SK-N-SH (cell line): Measurements from ENCODE around the gene TBC1D8. TPM values are rescaled to one million over a fixed set of nuclear protein-coding genes. Genes with fewer than 3 reads are reported as not detected.

Experiments used
- CTCF ChIA-PET: fragments of 300-600, 350-600 bp; formaldehyde crosslinking; extraction: SDS; loops from one replicate; lab custom pipeline; 2021; lab: Yijun Ruan, JAX
- POLR2A ChIA-PET: fragments of 350-600 bp; sonication (Branson Sonifier 250); formaldehyde crosslinking; extraction: SDS; loops from one replicate; lab custom pipeline; 2020; ENCODE audit warnings: antibody characterized with exemption, inconsistent platforms; lab: Yijun Ruan, JAX
- DNase-seq: peaks from one replicate; pipeline ENCODE4 v3.0.0; 2012
- H2AFZ ChIP-seq: fragments of 200-600 bp; sonication (generic); 2 replicates; pipeline ENCODE4 v1.8.1; 2016; ENCODE audit warnings: antibody characterized with exemption, mild to moderate bottlenecking, low read depth
- H3F3A ChIP-seq: fragments of 200-600 bp; sonication (generic); replicated peaks from 2 replicates; pipeline ENCODE3; 2016; ENCODE audit warnings: antibody characterized with exemption, mild to moderate bottlenecking; ENCODE audit not compliant: insufficient read depth
- H3K27ac ChIP-seq, 2 experiments: fragments of 200-500 bp in 1 of 2; fragments of 200-600 bp in 1 of 2; sonication (Bioruptor generic) in 1 of 2; sonication (generic), shearing (Covaris generic) in 1 of 2; 2 replicates each; pipeline versions ENCODE4 v1.5.1 to v1.6.1; 2014 to 2016; ENCODE audit warnings: low read depth in 2 of 2, inconsistent platforms in 1 of 2, low read length in 1 of 2, mild to moderate bottlenecking in 1 of 2, mixed read lengths in 1 of 2
- H3K27me3 ChIP-seq: fragments of 200-600 bp; sonication (generic), shearing (Covaris generic); 2 replicates; pipeline ENCODE4 v1.6.1; 2016; ENCODE audit warnings: mixed run types; ENCODE audit not compliant: insufficient read depth
- H3K36me3 ChIP-seq, 2 experiments: fragments of 200-500 bp in 1 of 2; fragments of 200-600 bp in 1 of 2; sonication (Bioruptor generic) in 1 of 2; sonication (generic) in 1 of 2; replicated peaks in 1 of 2; 2 replicates each; pipeline versions ENCODE3 to v1.5.1; 2014 to 2016; ENCODE audit warnings: low read length in 1 of 2, mild to moderate bottlenecking in 1 of 2; ENCODE audit not compliant: insufficient read depth in 2 of 2, control insufficient read depth in 1 of 2
- H3K4me1 ChIP-seq, 2 experiments: fragments of 200-500 bp in 1 of 2; fragments of 200-600 bp in 1 of 2; sonication (Bioruptor generic) in 1 of 2; sonication (generic), shearing (Covaris generic) in 1 of 2; 2 replicates each; pipeline versions ENCODE4 v1.5.1 to v1.6.1; 2014 to 2016; ENCODE audit warnings: low read depth in 1 of 2, low read length in 1 of 2, mixed run types in 1 of 2; ENCODE audit not compliant: insufficient read depth in 2 of 2, control insufficient read depth in 1 of 2
- H3K4me2 ChIP-seq: fragments of 200-600 bp; sonication (generic), shearing (Covaris generic); 2 replicates; pipeline ENCODE4 v1.6.1; 2017; ENCODE audit warnings: mixed run types
- H3K4me3 ChIP-seq, 2 experiments: fragments of 200-500 bp in 1 of 2; fragments of 200-600 bp in 1 of 2; sonication (Bioruptor generic) in 1 of 2; sonication (generic), shearing (Covaris generic) in 1 of 2; 2 replicates each; pipeline versions ENCODE4 v1.5.1 to v1.8.1; 2014 to 2016; ENCODE audit warnings: low read depth in 2 of 2, inconsistent platforms in 1 of 2, low read length in 1 of 2, mild to moderate bottlenecking in 1 of 2, mixed read lengths in 1 of 2, moderate library complexity in 1 of 2
- H3K79me2 ChIP-seq: fragments of 200-600 bp; sonication (generic); 2 replicates; pipeline ENCODE4 v1.8.1; 2017; ENCODE audit warnings: mild to moderate bottlenecking; ENCODE audit not compliant: insufficient read depth
- H3K9ac ChIP-seq: fragments of 200-600 bp; sonication (generic); 2 replicates; pipeline ENCODE4 v1.6.1; 2017; ENCODE audit warnings: mixed run types
- H3K9me2 ChIP-seq: fragments of 200-600 bp; sonication (generic); 2 replicates; pipeline ENCODE4 v1.6.1; 2017; ENCODE audit warnings: mixed run types
- H3K9me3 ChIP-seq: fragments of 200-600 bp; sonication (generic); 2 replicates; pipeline ENCODE4 v1.6.1; 2017; ENCODE audit warnings: mixed run types, mild to moderate bottlenecking, moderate library complexity
- H4K20me1 ChIP-seq: fragments of 200-600 bp; sonication (generic); 2 replicates; pipeline ENCODE4 v1.6.1; 2017; ENCODE audit warnings: mild to moderate bottlenecking, mixed run types; ENCODE audit not compliant: insufficient read depth
- ELF1 ChIP-seq: IDR thresholded peaks from 2 replicates; pipeline ENCODE4 v1.4.0; 2012
- EZH2phosphoT487 ChIP-seq: fragments of 200-600 bp; sonication (generic); IDR thresholded peaks from 2 replicates; pipeline ENCODE4 v1.6.1; 2017; ENCODE audit warnings: low read depth, mixed run types, mild to moderate bottlenecking, antibody characterized with exemption, moderate library complexity, borderline replicate concordance
- FOSL2 ChIP-seq: IDR thresholded peaks from 2 replicates; pipeline ENCODE4 v1.4.0; 2012; ENCODE audit warnings: low read depth, mild to moderate bottlenecking, moderate library complexity, borderline replicate concordance
- FOXJ3 ChIP-seq: sonication (generic); formaldehyde crosslinking; IDR thresholded peaks from 2 replicates; pipeline ENCODE4 v1.5.1; 2020; ENCODE audit warnings: mild to moderate bottlenecking, missing genetic modification reagents
- GABPA ChIP-seq: IDR thresholded peaks from 2 replicates; pipeline ENCODE4 v1.4.0; 2012; ENCODE audit warnings: low read depth, mild to moderate bottlenecking
- GATA2 ChIP-seq: sonication (generic); formaldehyde crosslinking; IDR thresholded peaks from 2 replicates; pipeline ENCODE4 v1.5.0; 2020; ENCODE audit warnings: mild to moderate bottlenecking, missing genetic modification reagents
- JUND ChIP-seq: IDR thresholded peaks from 2 replicates; pipeline ENCODE4 v1.4.0; 2012
- MAX ChIP-seq: IDR thresholded peaks from 2 replicates; pipeline ENCODE4 v1.4.0; 2012; ENCODE audit warnings: low read depth
- MEF2A ChIP-seq: IDR thresholded peaks from 2 replicates; pipeline ENCODE4 v1.4.0; 2012; ENCODE audit warnings: low read depth, borderline replicate concordance
- MXI1 ChIP-seq: IDR thresholded peaks from 2 replicates; pipeline ENCODE4 v1.6.1; 2012; ENCODE audit warnings: mild to moderate bottlenecking, low read depth, low read length, improper control_type of control experiment
- NFIC ChIP-seq: IDR thresholded peaks from 2 replicates; pipeline ENCODE4 v1.4.0; 2012; ENCODE audit warnings: borderline replicate concordance
- NRF1 ChIP-seq: IDR thresholded peaks from 2 replicates; pipeline ENCODE4 v1.6.1; 2012; ENCODE audit warnings: low read depth, mild to moderate bottlenecking, low read length
- POLR2AphosphoS5 ChIP-seq: IDR thresholded peaks from 2 replicates; pipeline ENCODE4 v1.6.1; 2012; ENCODE audit warnings: low read depth, low read length
- RCOR1 ChIP-seq: fragments of 150-350 bp; IDR thresholded peaks from 2 replicates; pipeline ENCODE4 v1.6.1; 2017; ENCODE audit warnings: antibody characterized with exemption, low read length
- REST ChIP-seq: IDR thresholded peaks from 2 replicates; pipeline ENCODE4 v1.6.1; 2012; ENCODE audit warnings: mild to moderate bottlenecking, low read depth, low read length, moderate library complexity
- RXRA ChIP-seq: IDR thresholded peaks from 2 replicates; pipeline ENCODE4 v1.4.0; 2012; ENCODE audit warnings: low read depth, mild to moderate bottlenecking, borderline replicate concordance
- SMC3 ChIP-seq: IDR thresholded peaks from 2 replicates; pipeline ENCODE4 v1.6.1; 2012; ENCODE audit warnings: low read depth, low read length, improper control_type of control experiment
- TAF1 ChIP-seq: IDR thresholded peaks from 2 replicates; pipeline ENCODE4 v1.6.1; 2012; ENCODE audit warnings: low read depth, mild to moderate bottlenecking, low read length, moderate library complexity, borderline replicate concordance
- TCF12 ChIP-seq: IDR thresholded peaks from 2 replicates; pipeline ENCODE4 v1.4.0; 2012
- TEAD4 ChIP-seq: IDR thresholded peaks from 2 replicates; pipeline ENCODE4 v1.4.0; 2012; ENCODE audit warnings: mild to moderate bottlenecking, borderline replicate concordance; ENCODE audit not compliant: insufficient read depth
- USF1 ChIP-seq: IDR thresholded peaks from 2 replicates; pipeline ENCODE4 v1.4.0; 2012; ENCODE audit warnings: low read depth, borderline replicate concordance
- YY1 ChIP-seq: IDR thresholded peaks from 2 replicates; pipeline ENCODE4 v1.4.0; 2012; ENCODE audit warnings: low read depth, mild to moderate bottlenecking
- WGBS: methylation state at CpG from one replicate; pipeline ENCODE4 v1.1.6; 2017; ENCODE audit warnings: low lambda C conversion rate; 5-methylcytosine and 5-hydroxymethylcytosine counted together
- polyA plus RNA-seq, 3 experiments: library from polyadenylated mRNA; depleted of rRNA; stranded (reverse); fragments of >200 nt; gene quantifications; 2 replicates each; pipeline ENCODE4 v1.2.3, GENCODE V29; 2012

TBC1D8 gene
- polyA plus RNA-seq, 1 of the 3 experiments (the other 2 are of a cell fraction): 5.3 TPM

GRCh38 chr2:101147971-101148370 is 3.2 kb downstream of the TBC1D8 start:
- POLR2A ChIA-PET: no interaction called here

GRCh38 chr2:101147062-101147461 is 4.1 kb downstream of the TBC1D8 start:
- no peaks in the 10 kb centered on the region for H3K79me2 ChIP-seq
- H3K4me3 ChIP-seq: no peak overlapping the region
- POLR2A ChIA-PET: no interaction called here
- no peaks in the 10 kb centered on the region for H4K20me1 ChIP-seq
- H2AFZ ChIP-seq: no peak overlapping the region
- no peaks in the 10 kb centered on the region for H3K27me3 ChIP-seq
- H3K9me3 ChIP-seq: no peaks in the 10 kb centered on the region
- no peak overlapping the region for H3K4me2 ChIP-seq
- H3F3A ChIP-seq: no peaks in the 10 kb centered on the region
- no peak for DNase-seq
- H3K9me2 ChIP-seq: no peaks in the 10 kb centered on the region
- no peak overlapping the region for H3K9ac ChIP-seq
- no peaks in the 10 kb centered on the region for H3K36me3 ChIP-seq
- CTCF ChIA-PET: interaction anchor here (0.5 to 8.8 kb wide), 3 partner anchors 10 to 134 kb away, joined by 3 to 99 read pairs (median 5); no protein-coding TSS in a partner anchor
- no peak overlapping the region for H3K27ac ChIP-seq
- peaks cover 0 to 22% of the 10 kb centered on the region in 2 experiments; a peak in 2 of 4 replicates for H3K4me1 ChIP-seq
- WGBS: 91% methylated on average over 11 of the region's 11 CpGs
- TF ChIP-seq TAF1: no peak
- no peak for TF ChIP-seq RCOR1
- TF ChIP-seq TEAD4: no peak
- no peak for TF ChIP-seq USF1
- no peak for TF ChIP-seq MAX
- no peak for TF ChIP-seq SMC3
- no peak for TF ChIP-seq GATA2 (CRISPR knock-in tag)
- no peak for TF ChIP-seq TCF12
- TF ChIP-seq EZH2phosphoT487: no peak

More at GRCh38 chr2:101147971-101148370, 3.2 kb downstream of the TBC1D8 start:
- no peak overlapping the region for H2AFZ ChIP-seq
- no peak overlapping the region for H3K27ac ChIP-seq
- H3K4me3 ChIP-seq: no peak overlapping the region
- TF ChIP-seq YY1 (no peak), GABPA (no peak), GATA2 (CRISPR knock-in tag) (no peak), RXRA (no peak), FOSL2 (no peak), REST (no peak), ELF1 (no peak), NRF1 (no peak), TEAD4 (no peak), FOXJ3 (CRISPR knock-in tag) (no peak), JUND (no peak), NFIC (no peak), MEF2A (no peak), POLR2AphosphoS5 (no peak), MXI1 (no peak)
- no peaks in the 10 kb centered on the region for H3K36me3 ChIP-seq
- no peak overlapping the region for H3K9ac ChIP-seq
- no peaks in the 10 kb centered on the region for H3K9me3 ChIP-seq
- DNase-seq: no peak
- no peaks in the 10 kb centered on the region for H3K27me3 ChIP-seq
- H3K79me2 ChIP-seq: no peaks in the 10 kb centered on the region
- WGBS: 59% methylated on average over 2 of the region's 2 CpGs
- CTCF ChIA-PET: interaction anchor here (1.9 to 8.8 kb wide), 2 partner anchors 112 to 135 kb away, joined by 5 to 99 read pairs; no protein-coding TSS in a partner anchor
- H4K20me1 ChIP-seq: no peaks in the 10 kb centered on the region
- H3F3A ChIP-seq: no peaks in the 10 kb centered on the region
- no peak overlapping the region for H3K4me2 ChIP-seq
- no peaks in the 10 kb centered on the region for H3K9me2 ChIP-seq
- peaks cover 0 to 31% of the 10 kb centered on the region in 2 experiments; a peak in 2 of 4 replicates for H3K4me1 ChIP-seq
